ENCODE measurements around the gene PHF23.

DNA sequence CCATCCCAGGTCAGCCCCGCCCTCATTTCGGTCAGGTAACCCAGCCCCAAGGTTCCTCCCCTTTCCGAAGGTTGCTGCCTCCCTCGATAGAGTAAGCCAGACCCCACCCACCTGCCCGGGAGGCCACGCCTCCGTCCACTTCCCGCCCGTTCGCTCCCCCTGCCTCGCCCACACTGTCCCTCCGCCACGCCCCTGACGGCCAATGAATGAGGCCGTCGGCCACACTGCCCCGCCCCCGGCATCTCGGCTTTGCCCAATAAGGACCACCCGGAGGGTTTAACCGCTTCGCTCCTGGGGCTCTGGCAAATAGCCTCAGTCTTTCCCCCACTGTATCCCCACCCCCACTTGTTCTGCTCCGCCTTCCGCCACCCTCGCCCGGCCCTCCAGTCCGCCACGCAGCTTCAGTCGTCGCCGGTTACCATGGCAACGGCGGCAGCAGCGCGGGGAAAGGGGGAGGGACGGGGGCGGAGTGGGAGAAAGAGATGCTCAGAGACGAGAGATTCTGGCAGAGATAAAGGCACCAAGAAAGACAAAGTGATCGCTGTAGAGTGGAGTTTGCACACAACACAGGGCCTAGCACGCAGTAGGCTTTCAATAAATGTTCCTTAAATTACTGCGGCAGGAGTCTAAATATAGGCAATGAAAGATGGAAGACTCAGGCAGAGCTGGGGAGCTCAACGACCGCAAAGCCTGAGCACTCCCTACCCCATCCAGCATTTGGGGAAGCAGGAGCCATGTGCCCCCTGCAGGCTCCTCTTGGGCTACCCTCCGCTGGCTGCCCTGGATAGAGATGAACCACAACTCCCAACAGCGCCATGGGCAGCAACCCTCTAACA, 24.7 kb downstream of the PHF23 start:
- TF ChIP-seq CTCF (IDR thresholded peaks at IDR 0.05) (no peak), POLR2A (IDR thresholded peaks at IDR 0.05) (no peak)
